GM18868 (cell line): Measurements from ENCODE around the gene DDAH1.
"Not testable (repeated sequence)": the region's sequence is repeated elsewhere in the genome, so short reads cannot be mapped to it uniquely, and the experiment has no call there.

Experiments
- ATAC-seq: cut with Tn5 transposase; IDR thresholded peaks from one replicate; pipeline ENCODE4 v1.9.1; 2021; ENCODE audit warnings: mild to moderate bottlenecking, moderate library complexity; ENCODE audit not compliant: unreplicated experiment

The DDAH1 gene

DNA sequence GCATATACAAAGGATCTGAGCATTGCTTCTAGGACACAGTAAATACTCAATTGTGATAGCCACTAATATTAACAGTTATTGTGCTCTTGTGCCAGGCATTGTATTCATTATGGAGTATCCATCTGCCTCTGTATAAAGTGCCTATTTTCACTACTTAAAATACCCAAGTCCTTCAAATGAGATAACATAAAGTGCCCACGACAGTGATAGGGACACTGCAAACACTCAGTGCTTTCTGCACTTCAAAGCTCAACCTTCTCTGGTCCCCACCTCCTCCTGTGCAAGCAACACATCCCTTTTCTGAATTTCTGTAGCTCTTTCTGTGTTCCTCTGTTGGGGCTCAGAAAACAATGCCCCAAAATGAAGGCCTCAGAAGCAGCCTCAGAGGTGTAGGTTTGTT lies 6.6 kb upstream of the DDAH1 start:
- no peak for ATAC-seq

DNA sequence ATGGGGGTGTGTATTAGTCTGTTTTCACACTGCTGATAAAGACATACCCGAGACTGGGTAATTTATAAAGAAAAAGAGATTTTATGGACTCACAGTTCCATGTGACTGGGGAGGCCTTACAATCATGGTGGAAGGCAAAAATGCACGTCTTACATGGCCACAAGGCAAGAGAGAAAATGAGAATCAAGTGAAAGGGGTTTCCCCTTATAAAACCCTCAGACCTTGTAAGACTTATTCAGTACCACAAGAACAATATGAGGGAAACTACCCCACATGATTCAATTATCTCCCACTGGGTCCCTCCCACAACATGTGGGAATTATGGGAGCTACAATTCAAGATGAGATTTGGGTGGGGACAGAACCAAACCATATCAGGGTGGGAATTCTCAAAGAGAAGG lies 5.2 kb upstream of the DDAH1 start:
- not testable (repeated sequence) for ATAC-seq

DNA sequence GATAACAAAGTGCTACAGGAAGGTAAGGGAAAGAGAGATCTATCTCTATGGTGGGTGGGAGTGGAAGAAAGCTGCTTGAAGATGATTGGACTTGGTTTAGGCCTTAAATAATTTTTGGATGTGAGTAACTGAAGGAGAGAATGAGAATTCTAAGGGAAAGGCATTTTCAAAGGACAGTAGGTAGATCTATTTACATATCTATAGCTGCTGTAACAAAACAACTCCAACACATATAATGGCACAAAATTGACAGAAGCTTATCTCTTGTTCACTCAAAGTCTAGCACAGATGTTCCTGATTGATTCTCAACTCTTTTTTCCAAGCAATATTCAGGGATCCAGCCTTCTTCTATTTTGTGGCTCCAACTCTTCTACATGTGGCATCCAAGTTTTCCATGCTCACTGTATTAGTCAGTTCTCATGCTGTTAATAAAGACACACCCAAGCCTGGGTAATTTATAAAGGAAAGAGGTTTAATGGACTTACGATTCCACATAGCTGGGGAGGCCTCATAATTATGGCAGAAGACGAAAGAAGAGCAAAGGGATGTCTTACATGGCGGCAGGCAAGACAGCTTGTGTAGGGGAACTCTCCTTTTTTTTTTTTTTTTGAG lies 3.1 kb upstream of the DDAH1 start:
- ATAC-seq = no peak

GRCh38 chr1:85467036-85467435 lies 2.1 kb upstream of the DDAH1 start:
- ATAC-seq = no peak

DNA sequence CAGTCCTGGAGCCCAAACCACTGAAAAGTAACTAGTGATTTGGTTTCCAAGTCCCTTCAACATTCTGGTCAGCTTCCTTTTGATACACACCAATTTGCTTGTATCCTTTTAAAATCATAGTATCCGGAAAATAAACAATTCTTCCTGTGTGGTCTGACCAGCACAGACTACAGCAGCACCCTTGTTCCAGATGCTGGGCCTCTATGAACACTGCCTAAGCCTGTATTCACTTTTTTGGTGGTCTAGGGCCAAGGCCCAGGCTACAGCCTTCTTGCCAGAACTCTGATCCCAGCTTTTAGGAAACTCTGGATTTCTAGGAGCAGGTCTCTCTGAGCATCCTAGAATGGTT lies 801 bp upstream of the DDAH1 start:
- ATAC-seq = no peak

GRCh38 chr1:85464497-85465098 lies 361 bp downstream of the DDAH1 start:
- ATAC-seq = peak; percentile 56

GRCh38 chr1:85463731-85464496 lies 1.0 kb downstream of the DDAH1 start:
- ATAC-seq = no peak

GRCh38 chr1:85462931-85463649 lies 1.9 kb downstream of the DDAH1 start:
- no peak for ATAC-seq

DNA sequence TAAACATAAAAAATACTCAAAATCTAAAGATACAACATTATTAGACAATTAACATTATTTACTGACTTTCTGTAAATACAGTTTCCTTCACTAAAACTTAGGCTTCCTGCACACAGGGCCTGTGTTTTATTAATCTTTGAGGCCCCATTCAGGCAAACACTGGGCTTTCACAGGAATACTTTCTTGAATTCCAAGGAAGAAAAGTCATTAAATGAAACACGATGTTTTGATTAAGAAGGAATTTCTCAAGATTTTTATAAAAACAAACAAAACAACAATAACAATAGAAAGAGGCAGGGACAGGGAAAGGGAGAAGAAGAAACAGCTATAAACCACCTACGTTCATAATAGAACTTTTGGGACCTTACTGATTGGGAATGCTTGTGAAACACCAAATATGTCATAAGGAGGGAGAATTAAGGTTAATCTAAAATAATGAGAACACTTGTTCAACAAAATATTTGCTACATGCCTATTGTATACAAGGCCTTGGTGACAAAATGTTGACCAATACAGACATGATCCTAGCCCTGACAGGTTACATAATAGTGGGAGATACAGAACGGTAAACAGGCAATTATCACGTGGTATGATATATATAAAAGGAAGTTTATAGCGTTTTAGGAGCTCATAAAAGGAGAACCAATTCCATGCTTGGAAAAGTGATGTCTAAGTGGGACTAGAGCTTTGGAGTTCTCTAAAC lies 3.6 kb downstream of the DDAH1 start:
- no peak for ATAC-seq

DNA sequence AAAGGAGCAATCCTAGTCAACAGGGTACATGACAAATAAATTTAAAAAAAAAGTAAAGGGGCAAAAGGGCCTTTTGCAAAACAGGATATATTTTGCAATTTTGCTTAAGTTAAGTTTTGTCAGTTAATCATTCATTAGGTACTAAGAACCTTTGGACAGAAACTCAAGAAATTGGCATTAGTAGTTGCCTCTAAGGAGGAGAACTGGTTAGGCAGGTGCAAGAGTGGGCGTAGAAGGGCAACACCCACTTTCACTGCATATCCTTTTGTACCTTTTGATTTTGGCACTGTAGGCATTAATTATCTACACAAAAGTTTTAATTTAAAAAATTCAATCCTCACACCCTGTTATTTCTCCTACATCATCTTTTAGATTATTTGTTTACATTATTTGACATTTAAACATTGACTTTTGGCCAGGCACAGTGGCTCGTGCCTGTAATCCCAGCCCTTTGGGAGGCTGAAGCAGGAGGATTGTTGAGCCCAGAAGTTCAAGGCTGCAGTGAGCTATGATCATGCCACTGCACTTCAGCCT lies 4.3 kb downstream of the DDAH1 start:
- ATAC-seq = no peak

GRCh38 chr1:85459290-85459689 lies 5.7 kb downstream of the DDAH1 start:
- ATAC-seq = no peak

- ATAC-seq = no peak
Observed at GRCh38 chr1:85454214-85454613, 10.7 kb downstream of the DDAH1 start.

DNA sequence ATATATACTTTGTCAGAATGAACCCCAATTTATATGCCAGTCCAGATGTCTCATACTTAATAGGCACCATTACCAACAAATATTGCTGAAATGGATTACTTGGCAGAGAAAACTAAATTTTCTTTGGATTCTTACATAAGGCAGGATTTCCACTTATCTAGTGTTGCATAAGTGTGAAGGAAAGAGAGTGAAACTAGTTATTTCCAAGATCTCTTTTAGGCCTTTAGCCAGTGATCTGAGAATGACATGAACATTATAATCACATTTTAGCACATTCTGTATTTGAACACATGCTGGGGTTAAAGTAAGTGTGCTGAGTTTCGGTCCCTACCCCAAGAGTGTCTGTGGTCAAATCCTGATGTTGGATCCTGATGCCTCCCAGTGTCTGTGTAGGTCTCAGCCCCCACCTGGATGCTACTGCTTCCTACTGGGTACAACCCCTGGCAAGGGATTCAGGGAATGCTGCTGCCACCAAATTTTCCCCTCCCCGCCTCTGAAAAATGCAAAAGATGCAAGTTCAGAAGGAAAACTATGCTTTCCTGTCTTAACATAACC lies 11.2 kb downstream of the DDAH1 start:
- no peak for ATAC-seq

- no peak for ATAC-seq
Observed at GRCh38 chr1:85452948-85453347, 12.0 kb downstream of the DDAH1 start.

DNA sequence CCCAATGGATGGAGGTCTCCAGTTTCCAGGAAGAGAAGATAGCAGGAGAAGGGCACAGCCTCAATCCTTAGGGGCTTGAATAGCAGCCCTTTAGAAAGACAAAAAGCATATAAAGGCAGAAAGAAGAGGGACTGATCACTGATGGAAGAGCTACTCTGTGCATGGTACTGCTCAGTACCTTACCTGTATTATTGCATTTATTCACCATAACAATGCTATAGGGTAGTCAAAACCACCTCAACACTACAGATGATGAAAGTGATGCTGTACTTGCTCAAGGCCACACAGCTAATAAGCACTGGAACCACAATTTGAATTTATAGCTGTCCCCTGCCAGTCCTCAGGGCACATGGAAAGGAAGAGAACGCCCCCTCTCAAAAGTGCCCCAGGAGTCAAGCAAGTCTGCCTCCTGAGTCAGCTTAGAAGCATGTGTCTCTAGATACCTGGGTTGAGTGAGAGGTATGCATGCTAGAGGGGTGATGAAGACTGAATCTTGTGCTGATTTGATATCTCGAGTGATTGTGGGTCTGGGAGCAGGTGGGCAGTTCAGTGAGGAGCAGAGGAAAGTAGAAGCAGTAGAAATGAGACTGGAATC lies 13.6 kb downstream of the DDAH1 start:
- no peak for ATAC-seq

DNA sequence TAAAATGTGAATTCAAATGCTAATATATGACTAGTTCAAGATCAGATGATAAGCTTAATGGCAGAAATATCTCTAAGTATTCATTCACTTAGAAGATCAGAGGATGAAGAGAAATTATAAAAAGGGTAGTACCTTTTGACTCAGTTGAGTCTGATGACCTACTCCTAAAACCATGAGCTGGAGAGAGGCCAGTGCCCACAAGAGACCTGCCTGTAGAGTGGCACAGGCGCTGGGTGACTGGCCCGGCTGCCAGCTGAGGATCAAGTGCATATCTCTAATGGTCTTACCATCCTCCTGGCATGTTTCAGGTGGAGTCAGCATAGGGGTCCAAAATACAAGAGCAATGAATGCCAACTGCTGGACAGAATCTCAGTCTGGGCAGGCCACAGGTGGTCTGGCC lies 14.1 kb downstream of the DDAH1 start:
- ATAC-seq = no peak

DNA sequence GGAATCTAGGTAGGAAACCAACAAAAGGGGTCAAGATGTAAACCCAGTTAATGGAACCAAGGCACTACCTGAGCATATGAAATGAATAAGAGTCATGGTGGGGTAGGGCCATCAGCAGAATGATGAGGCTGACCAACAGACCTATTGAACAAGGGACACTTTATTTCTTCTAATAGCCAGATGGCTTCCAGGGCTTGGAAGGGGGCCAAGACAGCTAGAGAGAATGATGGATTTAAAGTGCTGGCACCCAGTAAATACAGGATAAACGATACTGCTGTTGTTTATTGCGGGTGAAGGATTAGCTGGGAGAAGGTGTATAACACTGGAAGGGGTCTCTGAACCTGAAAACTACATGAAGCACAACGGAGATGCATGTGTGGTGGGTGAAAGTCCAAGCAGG lies 15.6 kb downstream of the DDAH1 start:
- ATAC-seq = no peak

DNA sequence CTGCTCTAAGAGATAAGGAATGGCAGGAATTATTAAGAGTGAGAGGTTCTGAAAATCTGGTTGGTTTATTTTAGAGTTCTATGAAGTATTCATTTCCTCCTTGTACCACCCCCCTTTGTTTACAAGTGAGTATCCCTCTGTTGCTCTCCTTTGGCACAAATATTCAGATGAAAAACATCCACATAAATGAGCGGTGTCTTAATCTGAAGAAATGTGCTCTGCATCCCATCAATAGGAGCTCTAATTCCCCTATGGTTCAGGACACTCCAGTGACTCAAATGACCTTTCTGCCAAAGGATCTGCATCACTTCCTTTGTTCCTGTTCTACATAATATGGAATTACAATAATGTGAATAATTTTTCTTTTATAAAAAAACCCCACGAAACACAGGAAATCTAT lies 16.6 kb downstream of the DDAH1 start:
- no peak for ATAC-seq

- no peak for ATAC-seq
Observed at GRCh38 chr1:85447006-85447943, 17.7 kb downstream of the DDAH1 start.
